ENCODE measurements around the gene PRSS27. TPM values are rescaled to one million over a fixed set of nuclear protein-coding genes. Genes with fewer than 3 reads are reported as not detected.

Gene PRSS27
- total and polyA plus RNA-seq, 2 donors (not counting 1 experiment from before 2014, with no cell fraction given), result 2.1 to 2.4 TPM

DNA sequence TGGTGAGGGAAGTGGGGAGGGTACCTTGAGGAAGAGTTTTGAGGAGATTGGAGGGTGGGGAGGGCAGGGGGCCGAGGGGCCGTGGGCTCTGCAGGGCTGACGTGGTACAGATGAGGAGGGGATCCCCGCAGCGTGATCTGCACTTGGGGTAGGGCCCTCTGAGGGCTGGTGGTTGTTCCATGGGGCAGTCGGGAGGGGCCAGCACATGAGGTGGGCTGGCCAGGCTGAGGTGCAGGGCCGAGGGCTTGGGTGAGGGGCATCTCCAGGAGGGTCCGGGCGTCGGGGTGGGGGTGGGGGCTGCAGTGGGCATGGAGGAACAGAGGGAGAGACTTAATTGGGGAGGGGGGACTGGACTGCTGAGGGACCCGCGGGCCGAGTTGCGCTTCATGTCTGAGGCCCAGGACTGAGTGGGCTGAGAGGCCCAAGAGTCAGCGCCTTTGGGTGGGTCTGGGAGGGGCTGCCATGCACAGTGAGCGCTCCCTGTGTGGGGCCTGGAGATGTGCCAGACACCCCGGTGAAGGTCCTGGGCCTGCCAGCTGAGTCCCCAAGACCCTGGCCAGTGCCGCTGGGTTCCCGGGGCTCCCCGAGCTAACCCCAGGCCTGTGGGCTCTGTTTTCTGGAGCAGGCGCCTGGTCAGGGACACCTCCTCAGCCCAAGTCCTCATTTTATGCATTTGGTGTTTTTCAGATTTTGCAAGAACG is 13.3 kb downstream of the PRSS27 start:
- no peak for DNase-seq
- Mint-ChIP-seq H3K9me3 (ENCODE audit: insufficient read depth) (no peaks in the 10 kb centered on the region), H3K4me1 (peaks cover 2% of the 10 kb centered on the region), H3K4me3 (no peak overlapping the region), H3K27me3 (no peaks in the 10 kb centered on the region), H3K27ac (no peak overlapping the region)
- WGBS (ENCODE audit: insufficient coverage), result 96% methylated on average over 18 of the region's 22 CpGs
- Histone ChIP-seq H3K36me3 (replicated peaks in 1 of 2; ENCODE audit: control extremely low read depth in 1 of 2, control insufficient read depth in 1 of 2, extremely low read depth in 1 of 2, insufficient read depth in 2 of 2, low read length in 1 of 2) (peaks cover 0 to 56% of the 10 kb centered on the region in 2 experiments), H3K27ac (ENCODE audit: low read length in 2 of 2) (no peak overlapping the region), H3K79me2 (ENCODE audit: control insufficient read depth, insufficient read depth, low read length) (peaks cover 17% of the 10 kb centered on the region), H3K9ac (ENCODE audit: low read length) (no peak overlapping the region), H3K27me3 (replicated peaks in 1 of 4; ENCODE audit: control extremely low read depth in 1 of 4, control insufficient read depth in 3 of 4, insufficient read depth in 4 of 4, low read length in 3 of 4) (no peaks in the 10 kb centered on the region), H3K4me3 (ENCODE audit: control extremely low read depth in 1 of 5, extremely low read depth in 1 of 5, insufficient read depth in 1 of 5, low read depth in 2 of 5, low read length in 4 of 5) (no peak overlapping the region), H3K4me1 (ENCODE audit: control insufficient read depth in 2 of 2, insufficient read depth in 2 of 2, low read length in 2 of 2) (no peaks in the 10 kb centered on the region), H2AFZ (ENCODE audit: insufficient read depth, low read depth, low read length, poor library complexity, severe bottlenecking) (no peak overlapping the region), H3K4me2 (replicated peaks; ENCODE audit: low read depth, low read length, poor library complexity, severe bottlenecking) (no peak overlapping the region), H3K9me3 (ENCODE audit: control extremely low read depth in 1 of 3, control insufficient read depth in 2 of 3, insufficient read depth in 1 of 3, low read length in 2 of 3) (no peaks in the 10 kb centered on the region), H4K20me1 (ENCODE audit: control insufficient read depth, insufficient read depth, low read length, poor library complexity, severe bottlenecking) (peaks cover 70% of the 10 kb centered on the region)
- CTCF ChIA-PET, result no interaction called here
- intact Hi-C loops (cut with micrococcal nuclease), result no loop called here
- TF ChIP-seq EZH2 (IDR thresholded peaks at IDR 0.05; ENCODE audit: borderline replicate concordance, insufficient read depth, low read depth, low read length, poor library complexity, severe bottlenecking), result no peak
- TF ChIP-seq, protein P1, sequence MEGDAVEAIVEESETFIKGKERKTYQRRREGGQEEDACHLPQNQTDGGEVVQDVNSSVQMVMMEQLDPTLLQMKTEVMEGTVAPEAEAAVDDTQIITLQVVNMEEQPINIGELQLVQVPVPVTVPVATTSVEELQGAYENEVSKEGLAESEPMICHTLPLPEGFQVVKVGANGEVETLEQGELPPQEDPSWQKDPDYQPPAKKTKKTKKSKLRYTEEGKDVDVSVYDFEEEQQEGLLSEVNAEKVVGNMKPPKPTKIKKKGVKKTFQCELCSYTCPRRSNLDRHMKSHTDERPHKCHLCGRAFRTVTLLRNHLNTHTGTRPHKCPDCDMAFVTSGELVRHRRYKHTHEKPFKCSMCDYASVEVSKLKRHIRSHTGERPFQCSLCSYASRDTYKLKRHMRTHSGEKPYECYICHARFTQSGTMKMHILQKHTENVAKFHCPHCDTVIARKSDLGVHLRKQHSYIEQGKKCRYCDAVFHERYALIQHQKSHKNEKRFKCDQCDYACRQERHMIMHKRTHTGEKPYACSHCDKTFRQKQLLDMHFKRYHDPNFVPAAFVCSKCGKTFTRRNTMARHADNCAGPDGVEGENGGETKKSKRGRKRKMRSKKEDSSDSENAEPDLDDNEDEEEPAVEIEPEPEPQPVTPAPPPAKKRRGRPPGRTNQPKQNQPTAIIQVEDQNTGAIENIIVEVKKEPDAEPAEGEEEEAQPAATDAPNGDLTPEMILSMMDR (IDR thresholded peaks at IDR 0.05), result no peak
- no peak for ATAC-seq (ENCODE audit: low read depth)
- POLR2A ChIA-PET, result no interaction called here

DNA sequence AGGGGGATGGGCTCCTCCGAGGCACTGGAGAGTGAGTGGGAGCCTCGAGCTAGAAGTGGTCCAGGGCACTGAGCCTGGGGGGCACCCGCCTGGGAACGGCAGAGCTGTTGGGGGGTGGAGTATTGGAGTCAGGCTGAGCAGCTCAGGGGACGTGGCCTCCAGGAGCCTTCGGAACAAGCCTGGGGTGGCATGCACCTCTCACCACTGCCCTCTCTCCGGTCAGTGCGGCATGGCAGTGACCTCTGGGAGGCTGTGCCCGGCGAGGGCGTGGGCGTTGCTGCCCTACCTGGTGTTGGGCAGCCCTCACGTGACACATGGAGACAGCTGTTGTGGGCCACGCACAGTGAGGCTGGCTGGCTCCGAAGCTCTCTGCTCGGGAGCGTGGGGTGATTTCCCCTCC is 13.9 kb downstream of the PRSS27 start:
- H3K4me3 Mint-ChIP-seq, result no peak overlapping the region
- Histone ChIP-seq H3K4me3 (ENCODE audit: control extremely low read depth in 1 of 5, extremely low read depth in 1 of 5, insufficient read depth in 1 of 5, low read depth in 2 of 5, low read length in 4 of 5) (no peak overlapping the region), H3K9me3 (ENCODE audit: control extremely low read depth in 1 of 3, control insufficient read depth in 2 of 3, insufficient read depth in 1 of 3, low read length in 2 of 3) (no peaks in the 10 kb centered on the region), H3K9ac (ENCODE audit: low read length) (no peak overlapping the region), H3K4me2 (replicated peaks; ENCODE audit: low read depth, low read length, poor library complexity, severe bottlenecking) (no peak overlapping the region), H3K79me2 (ENCODE audit: control insufficient read depth, insufficient read depth, low read length) (peaks cover 17% of the 10 kb centered on the region), H4K20me1 (ENCODE audit: control insufficient read depth, insufficient read depth, low read length, poor library complexity, severe bottlenecking) (peaks cover 77% of the 10 kb centered on the region), H3K27me3 (replicated peaks in 1 of 4; ENCODE audit: control extremely low read depth in 1 of 4, control insufficient read depth in 3 of 4, insufficient read depth in 4 of 4, low read length in 3 of 4) (no peaks in the 10 kb centered on the region), H3K36me3 (replicated peaks in 1 of 2; ENCODE audit: control extremely low read depth in 1 of 2, control insufficient read depth in 1 of 2, extremely low read depth in 1 of 2, insufficient read depth in 2 of 2, low read length in 1 of 2) (peaks cover 0 to 63% of the 10 kb centered on the region in 2 experiments), H2AFZ (ENCODE audit: insufficient read depth, low read depth, low read length, poor library complexity, severe bottlenecking) (no peak overlapping the region), H3K27ac (ENCODE audit: low read length in 2 of 2) (no peak overlapping the region), H3K4me1 (ENCODE audit: control insufficient read depth in 2 of 2, insufficient read depth in 2 of 2, low read length in 2 of 2) (no peaks in the 10 kb centered on the region)
- DNase-seq, result no peak
- 97% methylated on average over 17 of the region's 17 CpGs for WGBS (ENCODE audit: insufficient coverage)
- ATAC-seq (ENCODE audit: low read depth), result no peak
- no peak overlapping the region for H3K27ac Mint-ChIP-seq
- intact Hi-C loops (cut with micrococcal nuclease), result no loop called here
- H3K4me1 Mint-ChIP-seq, result peaks cover 2% of the 10 kb centered on the region
- H3K9me3 Mint-ChIP-seq (ENCODE audit: insufficient read depth), result no peaks in the 10 kb centered on the region
- ChIA-PET CTCF (no interaction called here), POLR2A (no interaction called here)
- H3K27me3 Mint-ChIP-seq, result no peaks in the 10 kb centered on the region
- TF ChIP-seq, protein P1 (IDR thresholded peaks at IDR 0.05), result no peak
- no peak for TF ChIP-seq EZH2 (IDR thresholded peaks at IDR 0.05; ENCODE audit: borderline replicate concordance, insufficient read depth, low read depth, low read length, poor library complexity, severe bottlenecking)

Data from B cell (primary cell).